GM21381 (cell line): ENCODE data around the gene RASAL3.

Experiments used
- ATAC-seq: cut with Tn5 transposase; IDR thresholded peaks from one replicate; pipeline ENCODE4 v1.9.1; 2021; ENCODE audit warnings: mild to moderate bottlenecking, moderate library complexity; ENCODE audit not compliant: unreplicated experiment

RASAL3 gene

DNA sequence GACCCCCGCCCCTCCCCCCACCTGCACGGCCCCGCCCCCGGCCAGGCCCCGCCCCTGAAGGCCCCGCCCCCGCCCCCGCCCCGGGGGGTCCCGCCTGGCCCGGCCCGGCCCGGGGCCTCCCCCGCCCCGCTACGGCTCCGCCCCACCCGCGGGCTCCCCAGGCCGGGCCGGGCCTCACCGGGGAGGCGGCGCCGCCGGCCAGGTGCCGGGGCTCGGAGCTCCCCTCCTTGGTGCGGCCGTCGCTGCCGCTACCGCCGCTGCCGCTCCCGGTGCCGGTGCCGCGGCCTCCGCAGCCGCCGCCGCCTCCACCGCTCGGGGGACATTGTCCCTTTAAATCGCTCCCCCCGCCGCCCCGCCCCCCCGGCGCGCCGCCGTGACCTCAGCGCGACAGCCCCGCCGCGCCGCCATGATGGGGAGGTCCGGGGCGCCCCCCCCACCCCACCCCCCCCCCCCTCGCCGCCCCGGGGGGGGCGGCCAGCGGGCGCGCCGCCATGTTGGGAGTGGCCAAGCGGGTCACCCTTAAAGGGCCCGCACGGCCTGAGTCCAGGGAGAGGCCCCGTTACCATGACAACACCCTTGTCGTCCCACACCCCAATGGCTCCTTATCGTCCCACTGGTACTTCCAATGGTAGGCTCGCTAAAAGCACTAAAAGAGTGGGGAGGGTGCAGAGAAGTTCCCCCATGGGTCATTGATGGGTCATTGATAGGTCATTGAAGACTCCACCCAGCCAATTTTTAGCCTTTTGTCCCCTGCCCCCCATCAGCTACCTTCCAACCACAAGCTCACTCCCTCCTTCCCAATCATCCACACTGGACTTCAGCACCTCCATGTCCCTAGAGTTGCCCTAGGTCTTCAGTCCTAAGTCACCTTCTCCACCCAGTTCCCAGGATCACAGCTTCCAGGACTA lies 14.5 kb downstream of the RASAL3 start, which contains the start of gene WIZ:
WIZ (minus strand) TSS at position 337 of the 908 bp plus-strand sequence. CDS start 1,649 bp downstream, outside the sequence.
- peak; percentile 46 for ATAC-seq

DNA sequence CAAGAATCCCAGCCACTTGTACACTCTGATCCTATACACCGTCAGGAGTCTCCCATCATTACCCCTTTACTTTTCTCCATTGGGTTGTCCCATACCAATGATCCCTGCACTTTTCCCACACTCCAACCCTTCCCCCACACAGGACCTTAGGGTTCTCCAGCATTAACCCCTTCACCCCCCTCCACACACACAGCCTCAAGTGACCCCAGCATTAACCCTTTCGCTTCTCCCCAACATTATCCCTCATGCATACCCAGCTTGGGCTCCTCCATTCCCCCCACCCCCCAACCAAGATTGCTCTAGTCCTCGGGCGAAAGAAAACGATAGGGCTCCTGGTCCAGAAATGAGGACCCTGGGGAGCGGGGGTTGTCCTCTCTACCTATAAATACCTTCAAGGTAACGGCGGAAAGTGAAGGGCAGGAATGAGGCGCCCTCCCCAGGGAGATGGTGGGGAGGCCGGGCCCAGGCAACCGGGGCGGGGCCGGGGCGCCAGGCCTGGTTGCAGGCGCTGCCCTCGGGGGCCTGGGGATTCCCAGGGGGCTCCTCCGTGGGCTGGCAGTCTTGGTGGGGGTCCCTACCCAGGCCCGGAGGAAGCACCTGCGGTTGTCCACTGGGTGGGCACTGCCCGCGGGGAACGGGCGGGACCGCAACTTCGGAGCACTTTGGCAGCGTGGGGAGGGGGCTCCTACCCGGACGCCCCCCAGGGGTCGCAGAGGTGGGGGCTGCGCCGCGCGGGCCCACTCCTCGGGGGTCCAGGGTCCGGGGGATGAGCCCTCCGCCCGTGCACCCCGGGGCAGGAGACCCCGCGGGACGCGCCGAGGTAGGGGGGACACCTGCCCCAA lies 15.3 kb downstream of the RASAL3 start:
- ATAC-seq: peak; percentile 14

DNA sequence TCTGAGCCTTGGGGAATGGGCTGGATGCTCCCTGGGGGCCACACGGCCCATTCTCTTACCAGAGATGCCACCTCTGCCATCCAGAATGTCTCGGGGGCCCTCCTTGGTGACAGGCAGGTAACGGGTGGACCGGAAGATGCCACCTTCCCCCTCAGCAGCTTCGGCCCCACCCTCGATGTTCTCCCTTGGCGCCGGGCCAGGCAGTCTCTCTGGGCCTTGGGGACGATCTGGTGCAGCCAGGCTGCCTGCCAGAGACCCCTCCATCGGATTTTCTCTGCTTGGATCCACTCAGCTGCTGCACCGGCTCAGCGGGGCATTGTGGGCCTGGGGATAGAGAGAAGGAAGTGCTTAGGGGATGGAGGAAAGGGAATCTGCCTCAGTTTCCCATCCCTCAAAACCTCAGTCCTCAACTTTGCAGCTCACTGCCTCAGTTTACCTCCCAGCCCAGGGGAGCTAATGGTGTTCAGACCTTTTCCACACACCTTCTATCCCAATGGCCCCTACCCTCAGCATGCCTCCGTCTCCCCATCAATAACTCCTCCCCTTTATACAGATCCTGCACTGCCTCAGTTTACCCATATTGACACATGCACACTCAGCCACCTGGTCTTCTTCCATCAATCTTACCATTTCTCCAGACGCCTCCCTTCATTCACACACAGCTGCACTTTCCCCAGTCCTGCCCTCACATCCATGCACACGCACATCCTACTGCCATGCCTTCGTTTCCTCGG lies 16.1 kb downstream of the RASAL3 start:
- ATAC-seq: no peak

DNA sequence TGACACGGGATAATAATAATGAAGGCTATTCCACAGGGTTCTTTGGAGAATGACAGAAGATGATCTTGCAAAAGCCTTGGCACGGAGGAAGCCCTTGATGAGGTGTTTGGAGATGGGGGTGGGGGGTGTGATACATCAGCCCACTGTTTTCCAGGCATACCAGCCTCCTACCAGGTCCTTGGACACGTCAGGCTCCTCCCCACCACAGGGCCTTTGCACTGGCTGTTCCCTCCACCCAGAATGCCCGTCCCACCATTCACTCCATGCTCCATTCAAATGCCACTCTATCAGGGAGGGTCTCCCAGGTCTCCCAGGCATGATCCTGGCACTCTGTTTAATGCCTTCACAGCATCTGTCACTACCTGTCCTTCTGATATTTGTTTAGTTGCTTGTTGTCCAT lies 17.3 kb downstream of the RASAL3 start:
- ATAC-seq: no peak

DNA sequence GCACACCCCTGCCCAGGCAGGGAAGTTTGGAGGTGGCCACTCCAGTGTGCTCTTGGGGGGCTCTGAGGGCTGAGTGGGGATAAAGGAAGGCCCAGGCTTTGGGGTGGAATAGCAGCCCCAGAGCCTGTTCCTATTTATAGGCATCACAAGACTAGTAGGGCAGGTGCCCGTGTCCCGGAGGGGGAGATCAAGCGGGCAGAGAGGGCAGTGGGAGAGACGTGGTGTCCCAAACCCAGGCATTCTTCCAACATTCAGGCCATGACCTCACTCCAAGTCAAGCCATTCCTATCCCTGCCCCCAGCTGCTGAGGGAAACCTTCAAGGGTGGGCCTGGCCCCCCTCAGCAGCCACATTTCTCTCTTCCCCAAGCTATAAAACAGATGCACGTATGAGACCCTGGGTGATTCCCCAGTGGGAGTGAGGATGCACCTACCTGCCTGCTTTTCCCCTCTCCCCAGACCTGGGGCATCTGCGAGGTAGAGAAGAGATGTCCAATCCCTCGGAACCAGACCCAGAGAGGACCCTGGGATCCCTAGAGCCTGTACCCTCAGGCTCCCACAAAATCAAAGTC lies 18.5 kb downstream of the RASAL3 start:
- ATAC-seq: no peak

DNA sequence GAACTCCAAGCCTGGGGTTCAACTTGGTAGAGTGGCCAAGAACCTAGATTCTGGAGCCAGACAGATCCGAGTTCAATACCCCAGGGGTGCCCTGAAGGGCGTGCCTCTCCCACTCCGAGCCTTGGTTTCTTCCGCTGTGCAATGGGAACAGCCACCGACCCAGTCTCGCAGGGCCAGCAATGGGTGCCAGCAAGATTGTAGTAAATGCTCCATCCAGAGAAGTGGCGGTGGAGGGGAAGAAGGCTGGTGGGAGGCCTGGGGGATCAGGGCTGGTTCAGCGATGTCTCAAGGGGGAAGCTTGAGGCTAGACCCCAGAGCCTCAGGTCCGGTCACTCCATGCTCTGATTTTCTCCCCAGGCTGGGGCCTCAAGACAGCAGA lies 19.1 kb downstream of the RASAL3 start:
- ATAC-seq: no peak

DNA sequence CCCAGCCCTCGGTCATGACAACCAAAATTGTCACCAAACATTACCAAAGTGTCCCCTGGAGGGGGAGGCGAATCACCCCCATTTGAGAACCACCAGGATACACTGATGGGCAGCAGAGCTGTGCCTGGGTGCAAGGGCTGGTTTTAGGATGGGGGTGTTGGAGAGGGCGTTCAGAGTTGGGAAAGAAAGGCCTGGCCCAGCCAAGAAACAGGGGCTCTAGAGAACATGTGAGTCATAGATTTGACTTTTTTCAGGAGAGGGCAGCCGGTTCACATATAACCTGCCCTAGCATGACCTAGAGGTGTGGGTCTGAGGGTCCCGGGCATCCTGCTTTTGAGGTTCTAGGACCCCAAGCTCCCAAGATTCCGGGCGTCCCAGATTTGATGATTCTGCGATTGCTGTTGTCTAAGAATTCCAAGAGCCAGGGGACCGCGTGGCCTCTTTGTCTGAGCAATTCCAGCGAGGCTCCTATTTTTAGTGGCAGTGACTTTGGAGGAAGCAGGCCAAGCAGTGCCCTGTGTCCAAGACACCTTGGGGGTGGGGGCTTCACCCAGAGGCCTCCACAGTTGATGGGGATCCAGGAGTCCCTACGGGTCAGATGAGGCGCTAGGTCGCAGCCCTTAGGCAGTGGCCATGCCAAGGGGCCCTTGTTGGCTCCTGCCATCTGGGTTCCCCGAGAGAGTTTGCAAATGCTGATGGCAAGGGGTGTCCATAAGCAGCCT lies 19.7 kb downstream of the RASAL3 start:
- ATAC-seq: no peak

DNA sequence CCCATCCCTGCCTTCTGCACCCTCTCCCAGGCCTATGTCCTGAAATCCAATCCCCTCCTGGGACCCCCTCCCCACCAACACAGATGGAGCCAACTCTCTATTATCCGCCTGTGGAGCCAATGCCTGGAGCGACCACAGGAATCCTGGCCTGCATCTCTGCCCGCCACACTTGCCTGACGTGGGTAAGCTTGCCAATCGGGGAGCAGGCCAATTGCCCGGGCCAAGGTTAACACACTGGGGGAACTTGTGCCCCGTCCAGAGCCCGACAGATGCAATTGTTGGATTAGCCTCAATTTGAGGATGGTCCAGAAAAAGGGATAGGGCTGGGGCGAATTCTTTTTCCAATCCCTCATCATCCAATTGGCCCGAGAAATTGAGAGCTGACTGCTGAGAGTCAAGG lies 20.5 kb downstream of the RASAL3 start:
- no peak for ATAC-seq

DNA sequence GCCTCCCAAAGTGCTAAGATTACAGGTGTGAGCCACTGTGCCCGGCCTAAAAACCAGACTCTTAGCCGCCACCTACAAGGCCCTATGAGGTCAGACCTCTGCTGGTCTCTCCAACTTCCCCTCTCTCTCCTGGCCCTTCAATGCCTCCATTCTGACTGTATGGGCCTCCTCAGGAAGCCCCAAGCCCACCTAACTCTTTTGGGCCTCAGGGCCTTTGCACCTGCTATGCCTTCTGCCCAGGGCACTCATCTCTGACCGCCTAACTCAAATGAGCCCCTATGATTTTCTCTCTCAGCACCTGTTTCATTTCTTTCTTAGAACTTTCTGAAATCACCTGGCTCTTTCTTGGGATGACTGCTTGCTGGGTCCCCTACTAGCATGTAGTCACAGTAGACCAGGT lies 21.0 kb downstream of the RASAL3 start:
- ATAC-seq: no peak

DNA sequence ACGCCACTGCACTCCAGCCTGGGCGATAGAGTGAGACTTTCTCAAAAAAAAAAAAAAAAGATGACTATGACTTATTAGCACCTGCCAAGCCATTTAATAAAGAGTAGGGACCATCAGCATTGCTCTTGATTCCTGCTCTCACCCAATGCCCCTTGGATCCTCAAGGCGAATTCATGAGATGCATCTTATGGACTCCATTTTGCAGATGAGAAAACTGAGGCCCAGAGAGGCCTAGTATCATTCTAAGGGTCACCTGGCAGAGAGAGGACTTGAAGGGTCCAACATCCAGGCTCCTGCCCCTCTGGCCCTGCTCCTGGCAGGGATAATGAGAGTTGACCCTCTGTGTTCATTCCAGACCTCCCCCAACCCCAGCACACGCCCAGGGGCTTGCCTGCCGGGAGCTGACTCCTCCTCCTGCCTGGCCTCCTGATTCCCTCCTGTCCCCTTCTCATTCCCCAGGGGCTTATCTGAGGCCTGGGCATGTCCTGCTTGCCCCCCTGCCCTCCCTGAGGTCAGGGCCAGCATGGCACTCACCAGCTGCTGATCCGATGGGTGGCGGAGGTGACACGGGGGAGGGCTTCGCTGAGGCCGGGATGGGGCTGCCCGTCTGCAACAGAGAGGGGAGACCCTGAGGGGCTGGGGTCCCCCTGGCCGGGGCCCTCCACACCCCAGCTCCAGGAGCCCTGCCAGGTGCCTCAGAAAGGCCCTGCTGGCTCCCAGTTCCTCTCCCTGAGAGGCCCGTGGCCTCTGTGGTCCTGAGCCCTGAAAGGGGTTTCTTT lies 22.0 kb downstream of the RASAL3 start:
- ATAC-seq: no peak

DNA sequence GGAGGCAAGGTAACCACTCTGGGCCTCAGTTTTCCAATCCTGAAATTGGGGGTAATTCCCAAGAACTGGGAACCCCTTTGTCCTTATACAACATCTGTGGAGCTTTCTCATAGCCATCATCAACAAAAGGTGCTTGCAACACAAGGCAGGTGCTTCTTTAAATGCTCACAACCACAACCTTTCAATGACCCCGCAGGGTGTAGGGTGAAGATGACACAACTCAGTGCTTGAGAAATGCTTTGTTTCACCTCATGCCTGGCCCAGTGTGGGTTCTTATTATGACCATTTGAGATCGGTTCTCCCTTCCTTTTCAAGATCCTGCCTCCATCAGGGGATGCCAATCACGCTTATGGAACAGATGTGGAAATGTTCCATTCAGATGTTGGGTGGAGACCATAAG lies 23.0 kb downstream of the RASAL3 start:
- no peak for ATAC-seq

DNA sequence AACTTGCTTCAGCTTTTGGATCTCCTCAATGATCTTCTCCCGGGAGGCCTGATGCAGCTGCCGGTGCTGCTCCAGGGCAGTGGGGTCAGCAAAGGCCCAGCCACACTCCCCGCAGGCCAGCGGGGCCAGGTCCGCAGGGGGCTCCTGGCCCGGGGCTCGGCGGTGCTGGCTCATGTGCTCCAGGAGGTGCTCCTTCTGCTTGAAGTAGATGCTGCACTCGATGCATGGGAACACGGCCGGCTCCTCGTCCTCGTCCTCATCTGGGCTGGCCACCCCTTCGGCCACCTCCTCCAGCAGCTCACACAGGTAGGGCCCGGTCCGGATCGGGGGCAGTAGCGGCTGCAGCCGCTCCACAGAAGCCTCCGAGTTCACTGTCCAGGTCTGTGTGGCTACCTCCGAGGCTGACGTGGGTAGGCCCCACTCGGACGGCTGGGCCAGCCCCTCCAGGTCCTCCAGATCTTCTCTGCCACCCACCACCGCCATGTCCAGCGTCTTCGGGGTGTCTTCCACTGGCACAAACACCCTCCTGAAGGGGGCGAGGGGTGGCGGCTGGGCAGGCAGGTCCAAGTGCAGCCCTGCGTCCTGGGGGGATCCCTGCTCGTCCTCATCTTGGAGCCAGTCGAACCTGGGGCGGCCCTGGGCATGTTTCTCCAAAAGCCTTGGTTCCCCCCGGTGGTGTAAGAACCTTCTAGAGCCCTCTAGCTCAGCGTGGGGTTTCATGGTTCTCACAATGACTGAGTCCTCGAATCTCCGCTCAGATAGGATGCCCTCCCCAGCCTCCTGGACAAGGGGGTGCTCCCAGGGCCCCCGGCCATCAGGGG lies 24.3 kb downstream of the RASAL3 start:
- ATAC-seq: no peak

DNA sequence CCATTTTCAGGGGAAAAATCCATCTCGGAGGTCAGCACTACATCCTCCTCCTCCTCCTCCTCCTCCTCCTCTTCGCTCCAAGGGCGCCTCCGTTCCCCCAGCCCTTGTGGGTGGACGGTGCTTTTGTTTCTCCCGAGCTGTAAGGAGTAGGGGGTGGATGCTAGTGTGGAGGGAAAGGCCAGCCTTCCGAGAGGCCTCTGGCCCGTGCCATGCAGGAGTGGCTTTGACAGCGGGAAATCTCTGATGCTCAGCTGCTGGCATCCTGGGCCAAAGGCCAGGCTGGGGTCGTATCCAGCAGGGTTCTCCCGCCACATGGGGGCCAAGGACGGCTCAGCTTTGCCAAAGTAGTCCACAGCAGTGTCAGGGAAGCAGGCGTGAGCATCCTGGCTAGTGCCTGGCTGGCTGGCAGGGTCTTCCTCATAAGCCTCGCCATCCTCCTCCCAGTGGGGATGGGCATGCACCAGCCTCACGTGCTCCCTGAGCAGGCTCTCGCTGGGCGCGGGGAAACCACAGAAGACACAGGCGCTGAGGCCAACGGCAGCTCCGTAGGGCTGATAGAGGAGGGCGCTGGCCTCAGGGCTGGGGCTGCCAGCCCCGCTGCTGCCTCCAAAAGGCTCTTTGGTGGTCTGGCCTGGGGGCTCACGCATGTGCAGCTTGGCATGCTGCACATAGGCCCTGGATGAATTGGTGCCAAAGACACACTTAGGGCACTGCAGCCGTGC lies 25.1 kb downstream of the RASAL3 start:
- no peak for ATAC-seq

DNA sequence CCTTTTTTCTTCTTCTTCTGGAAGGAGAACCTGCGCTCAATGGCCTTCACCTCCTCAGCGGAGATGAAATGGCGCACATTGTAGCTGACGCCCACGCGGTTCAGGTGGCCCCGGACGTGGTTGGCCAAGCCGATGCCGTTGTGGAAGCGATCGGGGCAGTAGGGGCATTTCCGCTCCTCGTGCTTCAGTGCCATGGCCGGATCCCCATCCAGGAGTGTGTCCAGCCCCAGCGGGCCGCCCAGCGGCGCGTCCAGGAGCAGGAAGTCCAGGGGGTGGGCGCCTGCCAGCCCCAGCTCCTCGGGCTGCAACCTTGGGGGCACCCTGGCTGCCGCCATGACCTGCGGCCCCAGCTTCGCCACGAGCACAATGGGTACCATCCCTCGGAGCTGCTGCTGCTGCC lies 25.8 kb downstream of the RASAL3 start:
- no peak for ATAC-seq

DNA sequence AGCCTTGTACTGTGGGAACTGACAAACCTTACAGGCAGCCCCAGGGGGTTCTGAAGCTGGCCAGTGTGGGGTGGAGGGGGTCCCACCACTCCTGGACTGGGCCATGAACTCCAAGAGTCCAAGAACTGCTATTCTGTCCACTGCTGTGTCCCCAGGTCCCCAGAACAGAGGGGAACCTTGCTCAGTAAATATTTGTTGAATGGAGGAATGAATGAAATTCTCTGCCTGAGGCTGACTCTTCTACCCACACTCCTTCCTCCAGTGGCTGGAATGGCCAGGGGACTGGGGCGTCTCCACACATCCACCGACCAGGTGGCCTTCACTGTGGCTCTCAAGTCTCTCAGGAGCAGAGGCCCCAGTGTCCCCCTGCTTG lies 26.2 kb downstream of the RASAL3 start:
- ATAC-seq: no peak

DNA sequence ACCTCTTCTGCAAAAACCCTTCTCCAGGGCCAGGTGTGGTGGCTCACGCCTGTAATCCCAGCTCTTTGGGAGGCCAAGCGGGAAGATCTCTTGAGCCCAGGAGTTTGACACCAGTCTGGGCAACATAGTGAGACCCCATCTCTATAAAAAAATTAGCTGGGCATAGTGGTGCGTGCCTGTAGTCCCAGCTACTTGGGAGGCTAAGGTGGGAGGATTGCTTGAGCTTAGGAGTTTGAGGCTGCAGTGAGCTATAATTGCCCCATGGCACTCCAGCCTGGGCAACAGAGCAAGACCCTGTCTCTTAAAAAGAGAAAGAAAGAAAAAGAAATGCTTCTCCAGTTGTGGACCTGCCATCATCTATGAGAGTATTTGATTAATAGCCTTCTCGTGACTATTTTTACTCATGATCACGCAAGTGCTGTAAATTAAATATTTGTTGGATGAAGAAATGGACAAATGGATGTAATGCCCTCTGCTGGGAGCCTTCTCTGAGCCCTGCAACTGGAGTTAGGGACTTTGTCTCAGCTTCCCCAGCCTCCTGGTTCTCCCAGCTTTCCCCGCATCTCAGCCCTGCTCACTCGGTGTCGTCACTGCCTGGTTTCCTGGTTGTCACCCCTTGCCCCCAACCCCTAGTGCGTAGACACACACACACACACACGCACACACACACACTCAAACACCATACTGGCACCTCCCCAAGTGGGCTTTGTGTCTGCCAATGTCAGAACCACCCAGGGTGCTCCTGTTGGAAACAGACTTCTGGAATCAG lies 26.8 kb downstream of the RASAL3 start:
- ATAC-seq: no peak

DNA sequence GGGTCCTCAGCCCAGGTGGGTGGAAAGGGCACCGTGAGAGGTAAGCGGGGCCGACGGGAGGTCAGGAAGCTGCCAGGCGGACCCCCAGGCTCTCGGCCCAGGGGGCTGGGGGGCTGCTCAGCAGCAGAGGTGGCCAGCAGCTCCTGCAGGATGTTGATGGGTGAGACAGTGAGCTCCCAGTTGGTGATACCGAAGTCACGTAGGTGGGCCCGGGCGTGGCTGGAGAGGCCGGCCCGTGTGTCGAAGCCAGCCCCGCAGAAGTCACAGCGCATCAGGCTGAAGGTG lies 27.6 kb downstream of the RASAL3 start:
- no peak for ATAC-seq
